H9 (cell line): Measurements from ENCODE around the gene EPB41L2. TPM values are rescaled to one million over a fixed set of nuclear protein-coding genes. Genes with fewer than 3 reads are reported as not detected.

Experiments
- DNase-seq: peaks from one replicate; pipeline ENCODE4 v3.0.0-alpha.2; 2017
- H2AFZ ChIP-seq: one replicate; pipeline ENCODE4 v1.6.1; 2013; ENCODE audit warnings: mild to moderate bottlenecking, low read length, control low read depth, moderate library complexity
- H2AK5ac ChIP-seq: 2 replicates; pipeline ENCODE4 v1.6.1; 2013; ENCODE audit warnings: low read length, control low read depth, mixed read lengths; ENCODE audit not compliant: insufficient read length
- H2BK120ac ChIP-seq: one replicate; pipeline ENCODE4 v1.6.1; 2013; ENCODE audit warnings: low read depth, mild to moderate bottlenecking, low read length, control low read depth, inconsistent platforms; ENCODE audit not compliant: poor library complexity, severe bottlenecking
- H2BK12ac ChIP-seq: 2 replicates; pipeline ENCODE4 v1.6.1; 2013; ENCODE audit warnings: low read length, control low read depth, mixed read lengths, low read depth; ENCODE audit not compliant: insufficient read length
- H2BK15ac ChIP-seq: 2 replicates; pipeline ENCODE4 v1.6.1; 2013; ENCODE audit warnings: low read depth, low read length, control low read depth
- H2BK20ac ChIP-seq: one replicate; pipeline ENCODE4 v1.6.1; 2013; ENCODE audit warnings: low read depth, mild to moderate bottlenecking, low read length, control low read depth, inconsistent platforms; ENCODE audit not compliant: poor library complexity, severe bottlenecking
- H2BK5ac ChIP-seq: 2 replicates; pipeline ENCODE4 v1.6.1; 2013; ENCODE audit warnings: low read length, control low read depth, mixed read lengths; ENCODE audit not compliant: insufficient read length
- H3K14ac ChIP-seq: 2 replicates; pipeline ENCODE4 v1.6.1; 2013; ENCODE audit warnings: low read length, control low read depth; ENCODE audit not compliant: insufficient read depth
- H3K18ac ChIP-seq: 2 replicates; pipeline ENCODE4 v1.6.1; 2013; ENCODE audit warnings: low read depth, mild to moderate bottlenecking, mixed read lengths, low read length, control low read depth; ENCODE audit not compliant: insufficient read length
- H3K23ac ChIP-seq: 2 replicates; pipeline ENCODE4 v1.6.1; 2013; ENCODE audit warnings: low read length, control low read depth, mixed read lengths, low read depth; ENCODE audit not compliant: insufficient read length
- H3K23me2 ChIP-seq: 2 replicates; pipeline ENCODE4 v1.6.1; 2013; ENCODE audit warnings: low read depth, mild to moderate bottlenecking, mixed read lengths, low read length, control low read depth; ENCODE audit not compliant: insufficient read length, poor library complexity, severe bottlenecking
- H3K27ac ChIP-seq: 2 replicates; pipeline ENCODE4 v1.5.1; 2013; ENCODE audit warnings: low read length, control low read depth, mixed read lengths, low read depth; ENCODE audit not compliant: insufficient read length
- H3K27me3 ChIP-seq: 2 replicates; pipeline ENCODE4 v1.6.1; 2013; ENCODE audit warnings: low read length, control low read depth, inconsistent platforms; ENCODE audit not compliant: insufficient read depth
- H3K4ac ChIP-seq: 2 replicates; pipeline ENCODE4 v1.6.1; 2013; ENCODE audit warnings: low read depth, mild to moderate bottlenecking, control low read depth, inconsistent platforms, low read length, moderate library complexity
- H3K4me1 ChIP-seq: 2 replicates; pipeline ENCODE4 v1.6.1; 2013; ENCODE audit warnings: low read length, control low read depth, inconsistent platforms; ENCODE audit not compliant: insufficient read depth
- H3K4me2 ChIP-seq: 2 replicates; pipeline ENCODE4 v1.6.1; 2013; ENCODE audit warnings: low read length, control low read depth, mixed read lengths; ENCODE audit not compliant: insufficient read length, insufficient read depth
- H3K56ac ChIP-seq: 2 replicates; pipeline ENCODE4 v1.6.1; 2013; ENCODE audit warnings: low read depth, mild to moderate bottlenecking, mixed read lengths, low read length, control low read depth; ENCODE audit not compliant: insufficient read length
- H3K79me1 ChIP-seq: 2 replicates; pipeline ENCODE4 v1.6.1; 2013; ENCODE audit warnings: low read depth, mild to moderate bottlenecking, moderate library complexity, low read length, control low read depth, inconsistent platforms; ENCODE audit not compliant: insufficient read depth, poor library complexity, severe bottlenecking
- H3K79me2 ChIP-seq: 2 replicates; pipeline ENCODE4 v1.6.1; 2013; ENCODE audit warnings: low read length, control low read depth, inconsistent platforms; ENCODE audit not compliant: insufficient read depth
- H3K9ac ChIP-seq: 2 replicates; pipeline ENCODE4 v1.6.1; 2013; ENCODE audit warnings: low read length, control low read depth, mixed read lengths; ENCODE audit not compliant: insufficient read length; ENCODE audit errors: extremely low read depth
- H3K9me3 ChIP-seq: one replicate; pipeline ENCODE4 v1.6.1; 2013; ENCODE audit warnings: low read depth, low read length, inconsistent platforms; ENCODE audit not compliant: control insufficient read depth
- H3T11ph ChIP-seq: one replicate; pipeline ENCODE4 v1.6.1; 2013; ENCODE audit warnings: mild to moderate bottlenecking, low read length, control low read depth, inconsistent platforms
- H4K20me1 ChIP-seq: one replicate; pipeline ENCODE4 v1.6.1; 2013; ENCODE audit not compliant: control insufficient read depth, insufficient read length, insufficient read depth
- H4K5ac ChIP-seq: 2 replicates; pipeline ENCODE4 v1.6.1; 2013; ENCODE audit warnings: low read depth, mild to moderate bottlenecking, mixed read lengths, low read length, control low read depth; ENCODE audit not compliant: insufficient read length
- H4K8ac ChIP-seq: replicated peaks from 2 replicates; pipeline ENCODE4 v1.6.1; 2013; ENCODE audit warnings: low read length, control low read depth, mixed read lengths, low read depth; ENCODE audit not compliant: insufficient read length
- H4K91ac ChIP-seq: 2 replicates; pipeline ENCODE4 v1.6.1; 2013; ENCODE audit warnings: low read depth, mild to moderate bottlenecking, moderate library complexity, mixed read lengths, low read length, control low read depth; ENCODE audit not compliant: insufficient read length
- H3K27ac Mint-ChIP-seq, 3 experiments: 2 replicates in 2 of 3; 3 replicates in 1 of 3; pipeline ENCODE4 v1.8.0; 2020 to 2021; ENCODE audit warnings: mixed read lengths in 3 of 3, mild to moderate bottlenecking in 1 of 3, moderate library complexity in 1 of 3
- H3K27me3 Mint-ChIP-seq: 2 replicates; pipeline ENCODE4 v1.8.0; 2021; ENCODE audit warnings: low read depth, mild to moderate bottlenecking, moderate library complexity, mixed read lengths
- H3K36me3 Mint-ChIP-seq, 3 experiments: 2 replicates in 2 of 3; 3 replicates in 1 of 3; pipeline ENCODE4 v1.8.0; 2020 to 2021; ENCODE audit warnings: low read depth in 3 of 3, mixed read lengths in 3 of 3; ENCODE audit not compliant: insufficient read depth in 1 of 3
- H3K4me1 Mint-ChIP-seq, 2 experiments: 2 replicates each; pipeline ENCODE4 v1.8.0; 2020; ENCODE audit warnings: mixed read lengths in 2 of 2
- H3K4me3 Mint-ChIP-seq, 2 experiments: 2 replicates in 1 of 2; 3 replicates in 1 of 2; pipeline ENCODE4 v1.8.0; 2020 to 2021; ENCODE audit warnings: mild to moderate bottlenecking in 2 of 2, mixed read lengths in 2 of 2, moderate library complexity in 1 of 2
- H3K9me3 Mint-ChIP-seq, 2 experiments: 2 replicates in 1 of 2; 3 replicates in 1 of 2; pipeline ENCODE4 v1.8.0; 2020; ENCODE audit warnings: mild to moderate bottlenecking in 2 of 2, mixed read lengths in 2 of 2, moderate library complexity in 1 of 2
- total RNA-seq: library from RNA; stranded (reverse); gene quantifications from 2 replicates; pipeline ENCODE4 v1.2.1, GENCODE V29; 2021
- TF ChIP-seq, protein P1 (sequence below): fragments of 200-600 bp; sonication (generic); conservative IDR thresholded peaks from 3 replicates; pipeline ENCODE4 v1.8.0; 2021; ENCODE audit warnings: antibody characterized with exemption, mild to moderate bottlenecking

The EPB41L2 gene
- total RNA-seq, 1 experiment from 2014 or later = 90.2 TPM

GRCh38 chr6:130981409-130981808 lies 81.6 kb downstream of the EPB41L2 start:
- no peak overlapping the region for H2BK15ac ChIP-seq
- H3K79me2 ChIP-seq = peaks cover 2% of the 10 kb centered on the region; the same call in 1 of the 2 replicates
- no peak overlapping the region for H3T11ph ChIP-seq
- H2BK12ac ChIP-seq = no peak overlapping the region
- H4K20me1 ChIP-seq = no peaks in the 10 kb centered on the region
- no peak overlapping the region for H3K18ac ChIP-seq
- no peak overlapping the region for H4K5ac ChIP-seq
- H2AK5ac ChIP-seq = no peak overlapping the region
- no peak overlapping the region for H3K9ac ChIP-seq
- no peak for DNase-seq
- H2AFZ ChIP-seq = no peak overlapping the region
- H3K14ac ChIP-seq = no peak overlapping the region
- H3K79me1 ChIP-seq = no peaks in the 10 kb centered on the region
- no peak overlapping the region for H3K4me3 Mint-ChIP-seq
- H4K91ac ChIP-seq = no peak overlapping the region
- no peaks in the 10 kb centered on the region for H3K27me3 Mint-ChIP-seq
- H3K9me3 Mint-ChIP-seq = no peaks in the 10 kb centered on the region; a peak in 1 of 5 replicates
- H3K4me1 ChIP-seq = peaks cover 3% of the 10 kb centered on the region; the same call in 1 of the 2 replicates
- H3K56ac ChIP-seq = no peak overlapping the region
- H2BK5ac ChIP-seq = no peak overlapping the region
- H3K23me2 ChIP-seq = no peaks in the 10 kb centered on the region
- no peak overlapping the region for H3K4me2 ChIP-seq
- TF ChIP-seq, protein P1, sequence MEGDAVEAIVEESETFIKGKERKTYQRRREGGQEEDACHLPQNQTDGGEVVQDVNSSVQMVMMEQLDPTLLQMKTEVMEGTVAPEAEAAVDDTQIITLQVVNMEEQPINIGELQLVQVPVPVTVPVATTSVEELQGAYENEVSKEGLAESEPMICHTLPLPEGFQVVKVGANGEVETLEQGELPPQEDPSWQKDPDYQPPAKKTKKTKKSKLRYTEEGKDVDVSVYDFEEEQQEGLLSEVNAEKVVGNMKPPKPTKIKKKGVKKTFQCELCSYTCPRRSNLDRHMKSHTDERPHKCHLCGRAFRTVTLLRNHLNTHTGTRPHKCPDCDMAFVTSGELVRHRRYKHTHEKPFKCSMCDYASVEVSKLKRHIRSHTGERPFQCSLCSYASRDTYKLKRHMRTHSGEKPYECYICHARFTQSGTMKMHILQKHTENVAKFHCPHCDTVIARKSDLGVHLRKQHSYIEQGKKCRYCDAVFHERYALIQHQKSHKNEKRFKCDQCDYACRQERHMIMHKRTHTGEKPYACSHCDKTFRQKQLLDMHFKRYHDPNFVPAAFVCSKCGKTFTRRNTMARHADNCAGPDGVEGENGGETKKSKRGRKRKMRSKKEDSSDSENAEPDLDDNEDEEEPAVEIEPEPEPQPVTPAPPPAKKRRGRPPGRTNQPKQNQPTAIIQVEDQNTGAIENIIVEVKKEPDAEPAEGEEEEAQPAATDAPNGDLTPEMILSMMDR = no peak
- no peak overlapping the region for H3K4ac ChIP-seq
- no peaks in the 10 kb centered on the region for H3K9me3 ChIP-seq
- H3K4me1 Mint-ChIP-seq = peaks cover 18% of the 10 kb centered on the region in 2 experiments
- peaks cover 0 to 4% (median 3%) of the 10 kb centered on the region in 3 experiments; a peak in 1 of 7 replicates for H3K36me3 Mint-ChIP-seq
- H3K27ac ChIP-seq = no peak overlapping the region
- no peaks in the 10 kb centered on the region for H3K27me3 ChIP-seq
- H3K27ac Mint-ChIP-seq = no peak overlapping the region
- H2BK20ac ChIP-seq = no peak overlapping the region
- no peak overlapping the region for H2BK120ac ChIP-seq
- no peak overlapping the region for H4K8ac ChIP-seq
- no peak overlapping the region for H3K23ac ChIP-seq
